Activated CD4-positive, alpha-beta T cell treated with anti-CD3 and anti-CD28 coated beads for 4 hours (primary cell): ENCODE results near the gene C16orf96.
A peak's percentile ranks its signal among the peaks of the same experiment; 100 is the strongest.

Source experiments
- DNase-seq, 2 donors: peaks; one replicate each; pipeline ENCODE4 v3.0.0-alpha.2; 2020

The C16orf96 gene

GRCh38 chr16:4525634-4526277 is 30.4 kb upstream of the C16orf96 start:
- no peak for DNase-seq

- DNase-seq = no peak
Observed at GRCh38 chr16:4529085-4530060, 26.8 kb upstream of the C16orf96 start.

GRCh38 chr16:4531811-4532210 is 24.3 kb upstream of the C16orf96 start:
- DNase-seq = no peak

GRCh38 chr16:4532238-4532637 is 23.9 kb upstream of the C16orf96 start:
- DNase-seq = no peak

- no peak for DNase-seq
Observed at GRCh38 chr16:4533490-4533889, 22.6 kb upstream of the C16orf96 start.

GRCh38 chr16:4534151-4534790 is 21.9 kb upstream of the C16orf96 start:
- no peak for DNase-seq

GRCh38 chr16:4535627-4536108 is 20.5 kb upstream of the C16orf96 start:
- no peak for DNase-seq

- DNase-seq = no peak
Observed at GRCh38 chr16:4536391-4537106, 19.6 kb upstream of the C16orf96 start.

- DNase-seq = no peak
Observed at GRCh38 chr16:4537376-4538343, 18.5 kb upstream of the C16orf96 start.

GRCh38 chr16:4538350-4539235 is 17.5 kb upstream of the C16orf96 start, which contains the start of gene CDIP1:
Gene CDIP1, minus strand, starts transcription at chr16:4538773. Its CDS starts 24,643 bp downstream, at chr16:4514130.
- peak; percentile 98 for DNase-seq

- DNase-seq = no peak
Observed at GRCh38 chr16:4539716-4540284, 16.3 kb upstream of the C16orf96 start.

GRCh38 chr16:4544473-4544872 is 11.7 kb upstream of the C16orf96 start:
- DNase-seq = no peak

- DNase-seq = no peak
Observed at GRCh38 chr16:4548124-4548523, 8.0 kb upstream of the C16orf96 start.

- no peak for DNase-seq
Observed at GRCh38 chr16:4550591-4550990, 5.5 kb upstream of the C16orf96 start.

GRCh38 chr16:4552541-4552940 is 3.6 kb upstream of the C16orf96 start:
- no peak for DNase-seq

GRCh38 chr16:4556580-4556979 is 440 bp downstream of the C16orf96 start:
- no peak for DNase-seq

GRCh38 chr16:4557973-4558372 is 1.8 kb downstream of the C16orf96 start:
- DNase-seq = no peak

- no peak for DNase-seq
Observed at GRCh38 chr16:4561596-4561995, 5.5 kb downstream of the C16orf96 start.

- DNase-seq = no peak
Observed at GRCh38 chr16:4564661-4565267, 8.6 kb downstream of the C16orf96 start.

- DNase-seq = no peak
Observed at GRCh38 chr16:4566144-4566543, 10.0 kb downstream of the C16orf96 start.
